ENCODE data around the gene LPAR5.
A peak's percentile ranks its signal among the peaks of the same experiment; 100 is the strongest.

LPAR5 gene

GRCh38 chr12:6635375-6635855 lies 344 bp downstream of the LPAR5 start:
- DNase-seq, result peak; percentile 11

- peak; percentile 17 for DNase-seq
These were observed 3.5 kb downstream of the LPAR5 start for GRCh38 chr12:6632026-6632983.

GRCh38 chr12:6631549-6631961 lies 4.2 kb downstream of the LPAR5 start:
- DNase-seq, result no peak

GRCh38 chr12:6630736-6631135 lies 5.0 kb downstream of the LPAR5 start:
- DNase-seq, result no peak

- DNase-seq, result peak; percentile 55
These were observed 8.1 kb downstream of the LPAR5 start for GRCh38 chr12:6627616-6628015.

- no peak for DNase-seq
These were observed 9.0 kb downstream of the LPAR5 start for GRCh38 chr12:6626654-6627283.

- no peak for DNase-seq
These were observed 14.9 kb downstream of the LPAR5 start for GRCh38 chr12:6620885-6621274.

- DNase-seq, result peak; percentile 30
These were observed 15.4 kb downstream of the LPAR5 start for GRCh38 chr12:6620137-6620884.

GRCh38 chr12:6618483-6619225 lies 17.1 kb downstream of the LPAR5 start:
- DNase-seq, result no peak

GRCh38 chr12:6615802-6616201 lies 20.0 kb downstream of the LPAR5 start:
- no peak for DNase-seq

- no peak for DNase-seq
These were observed 21.1 kb downstream of the LPAR5 start for GRCh38 chr12:6614513-6615172.

GRCh38 chr12:6613776-6614512 lies 21.8 kb downstream of the LPAR5 start:
- no peak for DNase-seq

GRCh38 chr12:6613015-6613775 lies 22.6 kb downstream of the LPAR5 start:
- DNase-seq, result no peak

- DNase-seq, result no peak
These were observed 23.1 kb downstream of the LPAR5 start for GRCh38 chr12:6612652-6613014.

- DNase-seq, result no peak
These were observed 23.5 kb downstream of the LPAR5 start for GRCh38 chr12:6612247-6612646.

GRCh38 chr12:6608592-6609281 lies 27.0 kb downstream of the LPAR5 start:
- peak; percentile 22 for DNase-seq

- peak; percentile 39 for DNase-seq
These were observed 27.8 kb downstream of the LPAR5 start for GRCh38 chr12:6607751-6608591.

- DNase-seq, result peak; percentile 51
These were observed 29.2 kb downstream of the LPAR5 start for GRCh38 chr12:6606331-6607131.
